Activated CD8-positive, alpha-beta memory T cell treated with anti-CD3 and anti-CD28 coated beads for 24 hours (primary cell): ENCODE data around the gene KIF19.
A peak's percentile ranks its signal among the peaks of the same experiment; 100 is the strongest.

Source experiments
- DNase-seq: peaks from one replicate; pipeline ENCODE4 v3.0.0-alpha.2; 2020

KIF19 gene

DNA sequence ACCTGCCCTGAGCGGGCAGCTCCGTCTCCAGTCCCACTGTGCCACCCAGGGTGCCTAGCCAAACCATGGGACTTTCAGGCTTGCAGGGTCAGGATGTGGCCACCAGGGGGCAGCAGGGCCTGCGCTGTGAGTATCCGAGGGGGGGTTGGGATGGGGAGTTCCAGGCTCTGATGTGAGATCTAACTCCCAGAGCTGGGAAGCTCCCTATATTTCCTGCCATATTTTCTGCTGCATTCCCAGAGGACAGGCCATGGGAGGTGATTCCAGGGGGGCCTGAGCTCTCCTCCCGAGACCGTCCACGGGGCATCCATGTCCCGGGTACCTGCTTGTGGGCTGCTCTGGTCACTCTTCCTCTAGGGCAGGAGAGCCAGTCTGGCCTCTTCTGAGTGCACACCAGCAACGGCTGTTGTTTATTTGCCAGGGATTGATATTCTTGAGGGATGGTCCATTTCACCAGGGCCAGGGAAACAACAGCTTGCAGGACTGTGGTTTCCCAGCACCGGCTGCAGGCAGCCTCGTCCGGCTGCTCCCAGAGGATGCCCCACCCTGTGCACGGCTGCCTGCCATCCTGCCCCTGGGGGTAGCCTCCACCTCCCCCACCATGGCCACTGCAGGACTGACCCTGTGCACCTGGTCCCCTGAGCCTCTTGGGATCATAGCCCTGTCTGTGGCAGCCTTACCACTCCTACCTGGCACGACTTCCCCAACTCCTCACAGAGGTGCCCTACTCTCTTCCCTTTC lies 42.5 kb downstream of the KIF19 start:
- peak; percentile 91 for DNase-seq

GRCh38 chr17:74369221-74369620 lies 43.2 kb downstream of the KIF19 start:
- DNase-seq, result peak; percentile 81

DNA sequence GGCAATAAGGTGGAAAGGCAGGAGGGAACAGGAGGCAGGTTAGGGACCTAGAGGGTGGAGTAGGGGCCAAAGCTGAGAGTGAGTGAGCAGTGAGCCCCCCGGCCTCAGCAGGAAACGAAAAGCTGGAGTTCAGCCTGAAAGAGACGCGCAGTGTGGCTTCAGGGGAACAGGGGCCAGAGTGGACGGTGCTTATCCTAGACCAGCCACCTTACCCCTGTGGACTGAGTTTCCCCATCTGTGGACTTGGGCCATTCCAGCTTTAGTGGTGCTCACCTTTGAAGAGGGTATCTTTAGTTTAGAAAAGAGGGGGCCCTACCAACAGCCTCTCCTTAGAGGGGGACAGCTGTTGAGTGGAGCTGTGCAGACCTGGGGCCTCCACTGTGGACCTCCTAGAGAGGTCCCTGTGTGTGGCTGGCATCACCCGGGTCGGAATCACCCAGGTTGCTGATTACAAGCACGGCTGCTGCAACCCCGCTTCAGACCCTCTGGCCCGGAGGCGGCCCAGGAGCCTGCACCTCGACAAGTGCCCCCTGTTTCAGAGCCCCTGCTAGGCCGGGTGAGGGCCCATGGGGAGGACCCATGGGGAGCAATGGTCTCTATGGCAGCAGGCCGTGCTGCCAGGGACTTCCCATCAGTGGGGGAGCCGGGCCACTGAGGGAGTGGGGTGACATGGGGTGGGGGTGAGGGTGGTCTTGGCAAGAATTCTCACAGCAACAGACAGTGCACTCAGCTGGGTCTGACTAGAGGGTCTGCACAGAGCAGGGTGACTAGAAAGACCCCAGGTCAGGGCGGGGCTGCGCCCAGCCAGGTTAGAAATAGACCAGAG lies 43.9 kb downstream of the KIF19 start:
- DNase-seq, result no peak

GRCh38 chr17:74371653-74372147 lies 45.7 kb downstream of the KIF19 start:
- DNase-seq, result no peak

GRCh38 chr17:74372426-74372825 lies 46.4 kb downstream of the KIF19 start:
- no peak for DNase-seq

- DNase-seq, result no peak
These were observed 48.0 kb downstream of the KIF19 start for GRCh38 chr17:74373838-74374606.

- DNase-seq, result no peak
These were observed 48.8 kb downstream of the KIF19 start for GRCh38 chr17:74374858-74375257.

DNA sequence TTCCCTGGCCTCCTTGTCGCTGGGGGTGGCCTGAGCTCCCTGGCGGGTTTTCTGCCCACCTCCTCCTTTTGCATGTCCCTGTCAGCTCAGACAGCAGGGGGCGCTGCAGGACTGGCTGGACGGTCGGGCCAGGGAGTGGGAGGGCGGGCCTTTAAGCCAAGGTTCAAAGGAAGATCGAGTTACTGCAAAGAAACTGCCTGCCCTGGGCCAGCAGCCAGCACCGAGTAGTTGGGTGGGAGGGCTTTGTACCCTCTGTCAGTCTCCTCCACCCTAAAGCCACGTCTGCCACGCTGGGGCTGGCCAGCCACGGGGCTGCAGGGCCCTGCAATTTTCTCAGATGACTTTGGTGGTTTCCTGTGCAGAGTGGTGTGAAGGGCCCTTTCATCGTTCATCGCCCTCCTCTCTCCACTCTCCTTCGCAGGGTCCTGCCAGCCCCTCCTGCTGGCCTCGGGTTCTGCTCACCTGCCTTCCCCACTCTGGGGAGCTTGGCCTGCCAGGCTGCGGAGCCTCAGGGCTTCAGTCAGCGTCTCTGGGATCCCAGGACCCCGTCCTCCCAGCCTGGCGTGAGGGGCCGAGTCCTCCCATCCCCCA lies 53.6 kb downstream of the KIF19 start:
- peak; percentile 99 for DNase-seq

DNA sequence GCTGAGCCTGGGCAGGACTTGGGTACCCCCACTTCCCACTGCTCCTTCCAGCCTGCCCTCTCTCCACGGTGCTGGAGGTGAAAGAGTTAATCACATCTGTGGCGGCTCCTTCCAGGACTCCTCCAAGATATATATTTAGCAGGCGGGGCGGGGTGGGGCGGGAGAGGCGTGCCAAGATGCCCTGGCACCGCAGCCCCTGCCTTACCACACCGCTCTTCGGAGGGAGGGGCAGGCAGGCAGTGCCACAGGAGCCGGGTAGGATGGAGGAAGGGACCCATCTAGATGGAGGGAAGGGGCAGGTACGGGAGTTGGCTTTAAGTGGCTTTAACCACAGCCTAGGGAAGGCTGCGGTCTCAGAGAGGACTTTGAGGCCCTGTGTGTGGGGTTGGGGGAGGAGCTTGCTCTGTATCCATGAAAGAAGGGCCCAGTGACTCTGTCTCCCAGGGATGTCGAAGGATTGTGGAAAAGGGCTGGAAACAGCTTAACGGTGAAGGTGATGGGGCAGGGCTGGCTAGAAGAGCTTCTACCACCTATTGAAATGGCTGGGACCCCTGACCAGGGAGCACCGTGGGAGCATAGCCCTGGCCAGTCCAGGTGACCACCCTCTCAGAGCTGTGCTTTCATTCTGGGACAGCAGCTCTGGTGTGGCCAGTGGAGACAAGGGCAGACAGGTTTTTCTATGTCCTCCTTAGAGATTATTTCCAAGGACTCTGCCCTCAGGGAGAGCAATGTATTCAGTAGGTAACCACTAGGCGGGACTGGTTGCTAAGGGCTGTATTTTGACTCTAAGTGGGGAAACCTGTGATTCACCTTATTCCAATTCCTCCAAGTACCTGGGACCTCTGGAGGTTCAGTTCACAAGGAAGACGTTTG lies 54.3 kb downstream of the KIF19 start:
- DNase-seq, result no peak

DNA sequence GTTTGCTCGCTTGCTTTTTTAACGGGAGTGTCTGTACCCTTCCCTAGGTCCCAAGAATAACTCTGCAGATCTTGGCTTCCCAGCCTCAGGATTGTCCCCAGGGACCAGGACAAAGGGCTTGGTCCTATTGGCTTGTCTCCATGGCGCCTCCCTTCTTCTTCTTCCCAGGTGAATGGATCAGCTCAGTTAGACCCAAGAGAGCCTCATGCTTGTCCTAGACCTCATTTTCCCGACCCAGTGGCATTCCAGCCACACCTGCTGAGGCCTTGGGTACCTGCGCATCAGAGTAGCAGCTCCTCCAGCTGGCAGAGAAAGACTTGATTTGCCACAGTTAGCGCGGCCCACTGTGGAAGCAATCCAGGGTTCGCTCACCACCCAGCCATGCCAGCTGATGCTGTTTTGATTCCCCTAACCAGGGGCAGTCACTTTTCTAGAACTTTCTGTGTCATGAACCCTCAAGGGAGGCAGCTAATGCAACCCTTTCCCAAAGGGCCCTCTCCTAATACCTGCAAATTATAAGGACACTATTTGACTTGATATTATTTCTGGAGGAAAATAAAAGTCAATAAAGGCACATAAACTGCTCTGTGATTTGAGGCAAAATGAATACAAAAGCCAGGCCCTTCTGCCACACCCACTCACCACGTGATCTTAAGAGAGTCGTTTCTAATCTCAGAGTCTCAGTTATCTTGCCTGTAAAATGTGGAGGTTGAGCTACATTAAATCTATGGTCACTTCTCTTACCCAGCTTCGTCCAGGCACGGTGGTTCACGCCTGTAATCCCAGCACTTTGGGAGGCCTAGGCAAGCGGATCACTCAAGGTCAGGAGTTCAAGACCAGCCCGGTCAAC lies 55.2 kb downstream of the KIF19 start:
- no peak for DNase-seq

DNA sequence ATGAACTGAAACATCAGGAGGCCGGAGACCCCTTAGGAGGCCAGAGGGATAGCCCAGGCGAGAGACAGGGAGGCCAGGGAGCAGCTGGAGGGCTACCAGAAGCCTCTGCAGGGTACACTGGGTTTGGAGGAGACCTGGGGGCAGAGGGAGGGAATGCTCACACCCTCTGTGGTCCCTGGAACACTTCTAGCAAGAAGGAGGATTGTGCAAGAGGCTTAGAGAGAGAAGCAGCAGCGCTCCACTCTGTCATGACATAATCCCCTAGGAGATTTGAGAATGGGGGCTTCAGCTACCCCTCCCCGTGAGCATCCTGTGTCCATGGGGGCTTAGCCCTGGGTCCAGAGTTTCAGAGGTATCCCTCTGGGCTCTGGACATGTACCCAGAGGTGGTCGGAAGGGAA lies 57.1 kb downstream of the KIF19 start:
- no peak for DNase-seq

GRCh38 chr17:74385201-74385600 lies 59.2 kb downstream of the KIF19 start:
- DNase-seq, result no peak

DNA sequence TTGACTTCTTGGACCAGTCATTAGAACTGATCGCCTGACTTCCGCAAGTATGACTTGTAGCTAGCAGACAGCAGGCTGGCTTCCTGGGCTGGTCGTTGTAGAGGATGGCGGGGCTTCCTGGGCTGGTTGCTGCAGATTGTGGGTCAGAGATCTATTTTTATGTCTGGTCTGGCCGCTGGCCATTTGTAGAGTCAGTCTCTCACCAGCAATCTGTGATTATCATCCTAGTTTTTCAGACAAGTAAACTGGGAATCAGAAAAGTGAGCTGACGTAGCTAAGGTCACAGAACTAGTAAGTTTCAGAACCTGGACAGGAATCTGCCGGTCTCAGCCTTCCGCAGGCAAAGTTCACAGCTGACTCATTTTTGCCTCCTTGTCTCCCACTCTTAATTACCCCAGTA lies 60.4 kb downstream of the KIF19 start:
- no peak for DNase-seq

DNA sequence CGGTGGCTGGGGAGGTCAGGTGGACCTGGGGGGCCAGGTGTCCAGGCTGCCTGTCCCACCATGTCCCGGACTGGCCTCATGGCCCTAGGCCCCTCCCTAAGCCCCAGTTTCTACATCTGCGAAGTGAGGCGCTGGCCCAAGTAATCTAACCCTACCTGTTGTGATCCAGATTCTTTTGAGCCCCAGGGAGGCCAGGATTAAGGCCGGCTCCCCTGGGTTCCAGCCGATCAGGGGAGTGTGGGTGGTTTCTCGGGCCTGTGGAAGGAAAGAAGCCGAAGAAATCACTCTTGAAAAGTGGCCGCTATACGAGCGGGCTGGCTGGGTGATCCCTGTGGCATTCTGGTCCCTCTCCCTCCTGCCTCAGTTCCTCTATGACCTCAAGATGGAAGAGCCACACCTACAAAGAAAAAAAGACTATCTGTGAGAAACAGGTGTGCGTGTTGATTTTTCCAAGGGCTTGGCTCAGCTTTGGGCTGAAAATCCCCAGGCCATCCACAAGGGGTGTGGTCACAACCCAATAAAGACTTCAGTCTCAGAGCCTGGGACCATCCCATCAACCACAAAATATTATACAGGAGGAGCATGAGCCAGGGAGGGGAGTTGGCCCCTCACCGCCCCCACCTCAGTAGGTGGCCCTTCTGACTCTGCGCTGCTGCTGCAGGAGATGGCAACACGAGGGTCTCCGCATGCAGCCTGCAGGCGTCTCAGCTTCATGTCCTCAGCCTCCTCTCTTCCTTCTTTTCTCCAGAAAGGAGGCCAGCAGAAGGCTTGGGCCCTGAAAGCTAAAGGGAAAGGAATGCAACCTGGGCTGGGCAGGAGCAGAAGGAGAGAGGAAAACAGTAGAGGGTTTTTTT lies 61.6 kb downstream of the KIF19 start:
- DNase-seq, result no peak

DNA sequence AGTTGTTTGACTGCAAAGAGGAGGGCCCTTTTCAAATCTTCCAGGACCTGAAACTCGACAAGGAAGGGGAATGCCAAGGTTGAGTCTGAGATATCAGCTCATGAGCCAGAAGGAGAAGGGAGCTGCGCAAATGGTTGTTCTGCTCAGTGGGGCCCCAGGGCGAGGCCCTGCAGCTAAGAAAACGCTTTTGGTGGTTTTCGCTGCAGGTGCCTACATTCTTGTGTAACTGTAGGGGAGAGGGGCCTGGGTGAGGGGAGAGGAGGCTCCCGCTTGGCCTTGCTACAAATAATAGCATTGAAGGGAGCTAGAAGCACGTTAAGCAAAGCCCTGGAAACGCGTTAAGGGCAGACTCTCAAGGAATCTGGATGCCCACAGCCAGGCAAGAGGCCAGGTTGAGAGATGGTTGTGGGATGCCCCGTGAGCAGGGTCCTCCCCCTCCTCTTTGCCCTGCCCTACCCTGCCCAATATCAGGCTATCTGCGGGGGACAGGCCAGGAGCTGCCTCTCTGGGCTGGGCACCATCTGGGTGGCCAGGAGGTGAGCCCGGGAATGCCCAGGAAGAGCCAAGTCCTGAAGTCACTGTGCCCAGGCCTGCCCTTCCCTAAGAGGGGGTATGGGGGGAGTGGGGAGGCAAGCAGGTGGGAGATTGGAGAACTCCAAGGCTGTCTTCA lies 63.2 kb downstream of the KIF19 start:
- DNase-seq, result no peak

GRCh38 chr17:74389937-74390679 lies 64.1 kb downstream of the KIF19 start:
- DNase-seq, result no peak

GRCh38 chr17:74390680-74391653 lies 64.9 kb downstream of the KIF19 start:
- DNase-seq, result no peak
